AG09309 (cell line): ENCODE data around the gene KCNJ10.
A peak's percentile ranks its signal among the peaks of the same experiment; 100 is the strongest.

Experiments used
- DNase-seq: peaks from one replicate; pipeline ENCODE4 v3.0.0-alpha.2; 2010; ENCODE audit warnings: low read depth
- H3K4me3 ChIP-seq: 2 replicates; pipeline ENCODE4 v1.5.1; 2011; ENCODE audit warnings: mild to moderate bottlenecking, low read depth, low read length, moderate library complexity; ENCODE audit not compliant: control insufficient read depth
- TF ChIP-seq, protein P1 (sequence below): IDR thresholded peaks from 2 replicates; pipeline ENCODE4 v1.5.1; 2011; ENCODE audit warnings: mild to moderate bottlenecking, low read depth, low read length, inconsistent platforms; ENCODE audit not compliant: insufficient read depth, control insufficient read depth; ENCODE audit errors: missing control alignments

Gene KCNJ10

DNA sequence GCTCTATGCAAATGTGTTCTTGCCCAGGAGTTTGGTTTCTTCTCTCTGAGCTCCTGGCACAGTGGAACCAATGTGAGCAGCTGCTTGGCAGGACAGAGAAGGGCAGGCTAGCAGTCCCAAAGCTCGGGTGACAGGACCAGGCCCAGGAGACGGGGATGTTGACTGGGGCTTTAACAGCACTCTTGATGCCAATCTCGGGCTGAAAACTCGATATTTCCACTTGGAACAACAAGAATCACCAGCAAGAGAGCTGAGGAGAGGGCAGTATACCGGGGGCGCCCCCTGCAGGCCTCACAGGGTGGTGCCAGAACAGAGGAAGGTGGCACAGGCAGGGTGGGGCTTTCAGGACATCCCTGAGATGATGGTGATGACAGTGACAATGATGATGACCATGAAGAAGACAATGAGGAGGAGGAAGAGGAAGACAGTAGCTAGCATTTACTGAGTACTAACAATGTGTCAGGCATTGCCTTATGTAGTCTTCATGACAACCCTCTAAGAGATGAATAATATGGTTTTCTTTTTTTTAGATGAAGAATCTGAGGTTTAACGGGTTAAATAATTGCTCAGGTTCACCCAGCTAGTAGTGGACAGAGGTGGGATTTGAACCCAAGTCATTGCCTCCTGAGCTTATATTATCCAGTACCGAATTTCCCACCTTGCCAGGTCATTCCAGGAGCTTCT is 8.7 kb upstream of the KCNJ10 start:
- no peak for DNase-seq
- TF ChIP-seq, protein P1, sequence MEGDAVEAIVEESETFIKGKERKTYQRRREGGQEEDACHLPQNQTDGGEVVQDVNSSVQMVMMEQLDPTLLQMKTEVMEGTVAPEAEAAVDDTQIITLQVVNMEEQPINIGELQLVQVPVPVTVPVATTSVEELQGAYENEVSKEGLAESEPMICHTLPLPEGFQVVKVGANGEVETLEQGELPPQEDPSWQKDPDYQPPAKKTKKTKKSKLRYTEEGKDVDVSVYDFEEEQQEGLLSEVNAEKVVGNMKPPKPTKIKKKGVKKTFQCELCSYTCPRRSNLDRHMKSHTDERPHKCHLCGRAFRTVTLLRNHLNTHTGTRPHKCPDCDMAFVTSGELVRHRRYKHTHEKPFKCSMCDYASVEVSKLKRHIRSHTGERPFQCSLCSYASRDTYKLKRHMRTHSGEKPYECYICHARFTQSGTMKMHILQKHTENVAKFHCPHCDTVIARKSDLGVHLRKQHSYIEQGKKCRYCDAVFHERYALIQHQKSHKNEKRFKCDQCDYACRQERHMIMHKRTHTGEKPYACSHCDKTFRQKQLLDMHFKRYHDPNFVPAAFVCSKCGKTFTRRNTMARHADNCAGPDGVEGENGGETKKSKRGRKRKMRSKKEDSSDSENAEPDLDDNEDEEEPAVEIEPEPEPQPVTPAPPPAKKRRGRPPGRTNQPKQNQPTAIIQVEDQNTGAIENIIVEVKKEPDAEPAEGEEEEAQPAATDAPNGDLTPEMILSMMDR: peak; percentile 83

DNA sequence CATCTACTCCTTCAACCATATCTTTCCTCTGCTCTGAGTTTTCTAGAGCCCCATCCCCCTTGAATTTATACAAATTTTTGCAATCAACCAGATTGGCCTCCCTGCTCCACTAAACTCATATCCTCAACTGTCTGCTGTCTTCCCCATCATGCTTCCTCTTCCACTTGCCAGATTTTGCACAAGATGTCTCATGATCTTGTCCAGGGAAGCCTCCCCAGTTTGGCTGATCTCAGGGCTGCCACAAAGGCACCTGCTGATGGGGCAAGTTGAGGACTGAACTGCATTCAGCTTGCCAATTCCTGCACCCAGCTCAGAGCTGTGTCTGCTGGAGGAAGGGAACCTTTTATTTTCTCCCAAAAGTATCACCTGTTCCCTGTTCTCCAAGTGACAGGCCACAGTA is 7.5 kb upstream of the KCNJ10 start:
- TF ChIP-seq, protein P1: no peak
- no peak overlapping the region for H3K4me3 ChIP-seq
- no peak for DNase-seq

More for the DNA sequence above, 8.7 kb upstream of the KCNJ10 start:
- H3K4me3 ChIP-seq: no peak overlapping the region

DNA sequence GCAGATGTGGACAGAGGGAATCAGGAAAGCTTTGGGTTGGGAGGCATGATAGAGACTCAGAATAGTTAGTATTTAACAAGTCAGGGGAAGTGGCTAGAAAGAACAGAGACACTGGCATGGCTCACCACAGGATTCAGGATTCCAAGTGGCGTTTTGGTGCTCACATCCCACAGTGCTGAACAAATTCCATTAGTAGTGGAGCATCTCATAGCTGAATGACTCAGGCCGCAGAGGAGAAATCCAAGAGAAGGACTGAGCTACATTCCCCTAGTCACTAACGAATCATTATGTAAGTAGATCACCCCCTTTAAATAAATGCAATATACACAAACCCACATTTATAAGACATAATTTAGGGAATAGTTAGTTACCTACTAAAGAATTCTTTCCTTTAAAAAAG is 6.3 kb upstream of the KCNJ10 start:
- H3K4me3 ChIP-seq: no peak overlapping the region
- TF ChIP-seq, protein P1: no peak
- DNase-seq: no peak

DNA sequence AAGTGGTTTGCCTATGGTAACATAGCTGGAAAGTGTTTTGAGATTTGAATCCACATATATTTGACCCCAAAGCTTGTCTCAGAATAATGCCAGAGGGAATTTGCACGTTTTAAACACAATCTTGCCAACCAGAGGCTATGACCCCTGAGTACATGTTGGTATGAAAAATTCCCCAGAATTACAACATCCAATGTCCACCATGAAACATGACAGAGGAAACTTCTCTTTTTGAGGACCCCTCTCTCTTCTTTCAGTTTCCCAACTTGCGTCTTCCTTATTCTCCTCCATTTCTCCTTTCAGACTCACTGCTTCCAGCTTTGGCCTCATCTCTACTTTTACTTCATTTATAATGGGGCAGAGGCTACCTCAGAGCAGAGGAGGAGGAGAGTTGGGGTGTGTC is 5.9 kb upstream of the KCNJ10 start:
- DNase-seq: no peak
- TF ChIP-seq, protein P1: no peak
- no peak overlapping the region for H3K4me3 ChIP-seq

DNA sequence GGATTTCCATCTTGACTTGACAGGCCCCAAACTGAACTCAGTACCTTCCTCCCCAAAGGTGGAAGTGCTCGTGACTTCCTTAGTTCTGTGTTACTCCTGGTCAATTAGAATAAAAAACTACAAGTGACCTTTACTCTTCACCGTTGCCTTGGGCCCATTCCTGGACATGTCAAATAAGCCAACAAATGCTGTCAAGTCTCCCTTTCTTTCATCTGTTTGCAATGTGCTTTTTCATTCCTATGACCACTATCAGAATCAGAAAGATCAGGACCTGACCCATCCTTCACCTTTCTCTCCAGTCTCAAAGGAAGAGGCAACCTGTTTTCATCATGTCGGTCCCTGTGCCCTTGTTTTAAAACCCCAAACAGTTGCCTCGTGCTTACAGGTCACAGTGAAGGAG is 4.9 kb upstream of the KCNJ10 start:
- DNase-seq: no peak

DNA sequence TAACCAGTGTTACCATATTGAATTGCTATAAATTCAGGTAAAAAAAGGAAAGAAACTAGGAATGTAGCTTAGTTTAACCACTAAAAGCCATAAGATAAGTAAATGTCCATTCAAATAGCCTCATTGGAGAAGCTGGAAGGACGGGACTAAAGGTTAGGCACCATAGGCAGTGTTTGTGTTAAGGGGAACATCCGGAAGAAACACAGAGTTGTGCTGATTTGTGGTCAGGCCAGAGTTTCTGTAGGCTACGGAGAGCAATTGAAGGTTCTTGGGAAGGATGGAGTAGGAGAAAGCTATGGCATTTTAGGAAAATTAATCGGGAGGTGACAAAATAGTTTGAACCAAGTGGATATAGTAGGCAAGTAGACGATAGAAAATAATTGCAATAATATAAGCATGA is 1.3 kb upstream of the KCNJ10 start:
- no peak for DNase-seq
- no peak overlapping the region for H3K4me3 ChIP-seq
- TF ChIP-seq, protein P1: no peak

More for the DNA sequence above, 4.9 kb upstream of the KCNJ10 start:
- TF ChIP-seq, protein P1: no peak
- no peak overlapping the region for H3K4me3 ChIP-seq
